Measurements from ENCODE around the gene CCL14.
"Not testable (repeated sequence)": the region's sequence is repeated elsewhere in the genome, so short reads cannot be mapped to it uniquely, and the experiment has no call there.

Gene CCL14

GRCh38 chr17:35938492-35938891 is 48.0 kb downstream of the CCL14 start:
- FAIRE-seq: not testable (repeated sequence)

- FAIRE-seq: no peak
Observed at GRCh38 chr17:35936063-35936462, 50.5 kb downstream of the CCL14 start.

GRCh38 chr17:35934760-35935159 is 51.8 kb downstream of the CCL14 start:
- no peak for FAIRE-seq

Data from TTC549 (cell line).